Sigmoid colon (tissue), 4 donors: ENCODE data around the gene TMEM215.

Experiments used
- CTCF ChIP-seq, 4 experiments: fragments of 450-650 bp in 3 of 4; fragments of 200-600 bp in 1 of 4; IDR thresholded peaks; one replicate each; pipeline ENCODE4 v1.5.1; 2016 to 2019; ENCODE audit warnings: antibody characterized with exemption in 4 of 4, mild to moderate bottlenecking in 3 of 4, moderate library complexity in 2 of 4
- EP300 ChIP-seq, 4 donors: sonication (generic); formaldehyde crosslinking; IDR thresholded peaks; one replicate each; pipeline ENCODE4 v1.6.1; 2017; ENCODE audit warnings: antibody characterized with exemption in 4 of 4
- POLR2A ChIP-seq, 2 donors: fragments of 450-650 bp; IDR thresholded peaks; one replicate each; pipeline ENCODE4 v1.6.1; 2016; ENCODE audit warnings: antibody characterized with exemption in 2 of 2, mild to moderate bottlenecking in 2 of 2, moderate library complexity in 2 of 2

DNA sequence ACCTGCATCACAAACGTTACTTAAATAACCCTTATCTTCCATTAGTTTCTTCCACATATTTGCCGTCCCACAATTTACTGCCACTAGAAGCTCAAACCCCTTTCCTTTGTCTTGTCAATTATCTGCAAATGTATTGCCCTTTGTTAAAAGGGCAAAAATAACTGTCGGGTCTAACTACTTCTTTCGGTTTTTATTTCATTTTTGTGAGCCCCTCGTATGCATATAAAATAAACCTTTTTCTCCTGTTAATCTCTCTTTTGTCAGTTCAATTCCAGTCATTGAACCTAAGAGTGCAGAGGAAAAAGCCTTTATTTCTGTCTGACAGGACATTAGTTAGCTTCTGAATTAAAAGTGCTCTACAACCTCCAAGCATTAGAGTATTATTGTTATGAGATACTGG is 45.5 kb downstream of the TMEM215 start:
- TF ChIP-seq POLR2A (IDR thresholded peaks at IDR 0.05), result no peak
- no peak for TF ChIP-seq CTCF (IDR thresholded peaks at IDR 0.05)
- TF ChIP-seq EP300 (IDR thresholded peaks at IDR 0.05), result no peak
